ENCODE data around the gene MZT2B.
"Not testable (repeated sequence)": the region's sequence is repeated elsewhere in the genome, so short reads cannot be mapped to it uniquely, and the experiment has no call there.

Gene MZT2B

DNA sequence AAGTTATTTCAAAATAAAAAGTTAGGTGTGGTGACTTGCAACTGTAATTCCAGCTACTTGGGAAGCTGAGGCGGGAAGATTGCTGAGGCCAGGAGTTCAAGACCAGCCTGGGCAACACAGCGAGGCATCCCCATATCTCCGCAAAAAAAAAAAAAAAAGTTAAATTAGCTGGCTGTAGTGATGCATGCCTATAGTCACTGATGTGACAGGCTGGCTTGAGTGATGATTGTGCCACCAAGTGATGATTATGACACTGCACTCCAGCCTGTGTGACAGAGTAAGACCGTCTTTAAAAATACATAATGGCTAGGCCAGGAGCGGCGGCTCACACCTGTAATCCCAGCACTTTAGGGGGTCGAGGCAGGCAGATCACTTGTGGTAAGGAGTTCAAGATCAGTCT is 12.2 kb upstream of the MZT2B start:
- no peak for DNase-seq (ENCODE audit: extremely low read depth in 1 of 2, low read depth in 1 of 2)

DNA sequence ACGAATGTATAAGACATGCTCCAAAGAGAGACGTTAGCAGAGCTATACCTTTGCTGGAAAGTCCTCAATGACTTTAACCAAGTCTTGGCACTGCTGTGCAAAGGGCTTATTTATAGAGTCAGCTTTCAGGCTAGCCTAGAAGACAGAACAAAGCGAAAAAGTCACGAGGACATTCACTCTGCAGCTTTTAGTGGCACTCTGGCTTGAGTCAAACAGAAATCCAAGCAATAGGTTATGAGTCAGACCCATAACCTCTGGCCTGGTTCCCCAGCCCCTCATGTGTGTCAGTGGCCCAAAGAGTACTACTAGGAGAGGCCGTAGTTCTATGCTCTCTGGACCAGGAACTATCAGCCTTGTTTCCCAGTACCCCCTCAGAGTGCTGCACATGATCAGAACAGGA is 7.2 kb upstream of the MZT2B start:
- DNase-seq (ENCODE audit: extremely low read depth in 1 of 2, low read depth in 1 of 2), result not testable (repeated sequence)

DNA sequence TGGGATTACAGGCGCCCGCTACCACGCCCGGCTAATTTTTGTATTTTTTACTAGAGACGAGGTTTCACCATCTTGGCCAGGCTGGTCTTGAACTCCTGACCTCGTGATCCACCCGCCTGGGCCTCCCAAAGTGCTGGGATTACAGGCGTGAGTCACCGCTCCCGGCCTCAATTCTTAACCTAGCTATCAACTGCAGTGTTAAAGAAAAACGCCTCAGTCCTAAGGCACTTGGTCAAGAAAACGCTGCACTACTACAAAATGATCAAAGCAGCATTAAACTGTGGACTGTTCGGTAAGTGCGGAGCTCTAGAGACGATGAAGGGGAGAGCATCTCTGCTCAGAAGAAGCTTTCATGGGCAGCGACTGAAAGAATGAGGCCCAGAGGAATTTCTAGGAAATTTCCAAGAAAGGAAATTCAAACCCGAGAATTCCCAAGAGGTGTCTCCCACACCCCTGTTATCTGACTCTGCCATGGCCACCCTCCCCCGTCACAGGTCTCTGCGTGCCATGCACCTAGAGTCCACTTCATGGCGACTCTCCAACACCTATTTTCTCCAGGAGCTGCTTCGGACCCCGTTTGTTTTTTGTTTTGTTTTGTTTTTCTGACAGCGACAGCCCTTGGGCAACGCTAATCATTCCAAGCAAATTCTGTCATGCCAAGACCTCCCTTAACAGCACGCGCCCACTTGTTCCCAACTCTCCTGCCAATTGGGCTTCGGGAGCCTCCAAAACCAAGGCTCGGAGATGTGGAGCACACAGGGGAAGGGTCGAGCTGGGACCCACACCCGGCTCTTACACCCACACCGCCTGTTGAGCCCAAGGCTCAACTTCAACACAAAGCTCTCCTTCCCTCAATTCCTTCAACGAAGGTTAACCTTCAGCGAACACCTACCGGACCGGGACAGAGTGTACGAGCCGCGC is 1.4 kb upstream of the MZT2B start:
- not testable (repeated sequence) for DNase-seq (ENCODE audit: extremely low read depth in 1 of 2, low read depth in 1 of 2)

DNA sequence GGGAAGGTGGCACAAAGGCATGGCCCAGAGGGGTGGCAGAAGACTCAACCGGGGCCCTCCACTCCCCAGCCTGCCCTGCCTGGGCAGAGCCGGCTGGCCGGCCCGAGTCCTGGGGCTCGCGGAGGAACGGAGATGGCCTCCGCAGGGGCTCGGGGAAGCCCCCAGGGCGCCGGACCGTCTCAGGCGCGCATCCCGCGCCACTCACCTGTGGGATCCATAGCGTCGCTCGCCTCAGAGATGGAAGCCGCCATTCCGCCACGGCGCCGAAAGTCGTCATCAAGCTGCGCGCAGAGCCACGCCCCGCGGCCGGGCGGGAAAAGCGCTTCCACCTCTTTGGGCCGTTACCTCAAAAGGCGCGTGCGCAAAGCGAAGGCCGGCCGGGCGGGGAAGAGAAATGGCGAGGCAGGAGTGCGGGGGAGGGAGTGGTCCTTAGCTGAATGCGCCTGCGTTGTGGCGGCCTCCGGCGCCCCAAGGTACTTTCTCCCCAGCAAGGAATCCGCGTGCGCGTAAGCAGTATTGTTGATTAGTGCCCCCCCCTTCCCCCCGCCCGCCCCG is 660 bp upstream of the MZT2B start, which contains the start of gene SMPD4:
TSS of gene SMPD4 (minus strand) at position 278 of the 555 bp plus-strand sequence. CDS start 5,010 bp downstream, outside the sequence.
- peak; percentile 93 to 96 for DNase-seq (ENCODE audit: extremely low read depth in 1 of 2, low read depth in 1 of 2)

DNA sequence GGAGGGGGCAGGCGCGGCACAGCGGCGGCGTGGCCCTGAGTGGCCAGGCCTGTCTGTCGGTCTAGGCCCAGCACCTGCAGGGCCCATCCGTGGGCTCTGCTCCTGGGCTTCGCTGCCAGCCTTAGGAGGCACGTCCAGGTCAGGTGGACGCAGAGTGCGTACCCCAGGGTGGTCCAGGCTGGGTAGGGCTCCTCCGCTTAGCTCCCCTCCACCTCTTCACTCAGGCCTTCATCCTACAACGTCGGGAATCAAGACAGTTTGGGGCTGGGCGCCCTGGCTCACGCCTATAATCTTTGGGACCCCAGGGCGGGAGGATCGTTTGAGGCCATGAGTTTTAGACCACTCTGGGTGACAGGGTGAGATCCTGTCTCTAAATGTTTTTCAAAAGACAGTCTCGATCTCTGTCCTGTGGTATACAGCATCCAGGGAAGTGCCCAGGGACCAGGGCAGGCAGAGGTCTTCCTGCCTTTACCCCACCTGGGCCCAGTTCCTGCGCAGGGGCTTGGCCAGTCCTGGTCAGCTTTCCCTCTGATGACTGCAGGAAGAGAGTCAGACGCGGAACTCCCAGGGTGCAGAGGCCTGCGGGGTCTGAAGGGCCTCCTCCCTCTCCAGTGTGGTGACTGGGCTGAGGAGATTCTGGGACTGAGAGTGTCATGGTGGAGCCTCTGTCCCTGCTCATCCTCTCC is 907 bp downstream of the MZT2B start:
- not testable (repeated sequence) for DNase-seq (ENCODE audit: extremely low read depth in 1 of 2, low read depth in 1 of 2)

DNA sequence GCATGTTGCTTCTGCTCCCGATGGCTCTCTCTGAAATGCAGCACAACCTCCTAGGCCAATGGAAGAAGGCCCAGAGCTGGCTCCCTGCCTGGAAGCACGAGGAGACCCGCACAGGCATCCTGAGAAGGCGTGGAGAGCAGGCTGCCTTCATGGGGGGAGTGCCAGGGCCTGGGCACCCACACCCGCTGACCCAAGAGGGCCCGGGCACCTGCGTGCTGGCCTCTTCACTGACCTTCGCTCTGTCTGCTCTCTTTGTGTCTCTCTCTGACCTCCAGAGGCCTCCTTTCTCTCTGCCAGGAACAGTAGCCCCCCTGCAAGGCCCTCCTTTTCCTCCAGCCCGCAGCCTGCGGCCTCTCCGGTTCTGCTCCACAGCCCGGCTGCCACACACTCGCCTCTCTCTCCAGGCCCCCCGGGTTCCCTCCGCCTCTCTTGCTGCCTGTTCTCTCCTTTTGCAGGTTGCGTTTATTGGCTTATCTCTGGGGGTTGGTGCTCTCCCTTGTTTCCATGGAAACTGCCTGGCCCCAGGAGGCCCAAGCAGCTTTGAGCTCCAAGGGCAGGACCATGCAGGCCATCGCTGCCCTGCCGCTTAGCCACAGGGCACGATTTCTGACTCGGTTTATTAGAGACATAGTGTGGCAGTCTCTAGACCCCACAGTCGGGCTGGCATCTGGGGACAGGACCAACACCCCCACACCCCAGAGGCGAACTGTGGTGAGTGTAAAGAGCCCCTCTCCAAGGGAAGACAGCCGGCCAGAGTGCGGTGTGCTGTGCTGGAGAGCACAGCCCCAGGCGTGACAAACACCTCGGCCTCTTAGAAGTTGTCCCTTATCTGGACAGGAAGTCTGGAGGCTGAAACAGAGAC is 1.7 kb downstream of the MZT2B start:
- DNase-seq (ENCODE audit: extremely low read depth in 1 of 2, low read depth in 1 of 2), result no peak

DNA sequence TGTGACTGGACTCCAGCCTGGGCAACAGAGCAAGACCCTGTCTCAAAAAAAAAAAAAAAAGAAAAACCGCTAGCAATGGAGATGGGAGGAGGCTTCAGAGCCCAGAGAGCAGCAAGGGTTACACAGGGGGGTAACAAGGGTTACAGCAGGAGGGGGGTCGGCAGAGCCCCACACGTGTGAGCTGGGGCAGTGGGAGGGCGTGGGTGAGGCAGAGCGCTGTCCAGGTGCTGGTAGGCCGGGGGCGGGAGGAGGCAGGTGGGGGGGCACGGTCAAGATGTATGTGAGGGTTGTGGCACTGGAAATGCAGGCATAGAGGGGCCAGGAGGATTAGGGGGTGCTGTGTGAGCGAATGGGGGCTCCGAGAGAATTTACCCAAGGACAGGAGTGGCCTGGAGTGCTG is 3.4 kb downstream of the MZT2B start:
- no peak for DNase-seq (ENCODE audit: extremely low read depth in 1 of 2, low read depth in 1 of 2)

DNA sequence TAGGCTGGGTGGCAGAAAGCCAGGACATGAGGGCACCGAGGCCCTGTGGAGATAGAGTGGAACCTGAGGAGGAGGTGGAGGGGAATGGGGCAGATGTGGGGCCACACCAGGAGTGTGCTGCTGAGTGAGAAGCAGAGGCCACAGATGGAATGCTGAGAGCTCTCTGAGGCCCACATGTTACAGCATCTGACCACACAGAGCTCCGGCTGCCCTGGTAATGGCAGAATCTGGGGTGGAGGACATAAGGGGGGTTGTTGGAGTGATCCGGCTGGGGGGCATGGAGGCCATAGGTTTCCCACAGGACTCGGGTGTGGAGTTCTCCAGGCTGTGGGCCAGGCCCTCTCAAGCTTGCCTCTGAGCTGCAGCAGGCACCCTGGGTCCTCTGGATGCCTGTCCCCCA is 3.8 kb downstream of the MZT2B start:
- no peak for DNase-seq (ENCODE audit: extremely low read depth in 1 of 2, low read depth in 1 of 2)

DNA sequence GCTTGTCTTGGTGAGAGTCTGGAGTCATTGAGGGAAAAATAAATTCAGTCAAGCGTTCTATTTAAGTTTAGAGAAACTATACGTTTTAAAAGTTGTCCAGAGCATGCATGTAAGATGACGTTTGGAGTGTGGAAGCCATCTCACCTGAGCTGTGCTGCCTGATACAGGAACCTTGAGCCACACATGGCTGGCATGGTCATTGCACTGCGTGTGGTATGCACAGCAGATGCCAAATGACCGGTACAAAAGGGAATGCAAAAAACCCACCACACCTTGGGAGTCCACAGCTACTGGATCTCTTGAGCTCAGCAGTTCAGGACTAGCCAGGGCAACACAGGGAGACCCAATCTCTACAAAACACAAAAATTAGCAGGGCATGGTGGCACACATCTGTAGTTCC is 4.3 kb downstream of the MZT2B start:
- DNase-seq (ENCODE audit: extremely low read depth in 1 of 2, low read depth in 1 of 2), result no peak

DNA sequence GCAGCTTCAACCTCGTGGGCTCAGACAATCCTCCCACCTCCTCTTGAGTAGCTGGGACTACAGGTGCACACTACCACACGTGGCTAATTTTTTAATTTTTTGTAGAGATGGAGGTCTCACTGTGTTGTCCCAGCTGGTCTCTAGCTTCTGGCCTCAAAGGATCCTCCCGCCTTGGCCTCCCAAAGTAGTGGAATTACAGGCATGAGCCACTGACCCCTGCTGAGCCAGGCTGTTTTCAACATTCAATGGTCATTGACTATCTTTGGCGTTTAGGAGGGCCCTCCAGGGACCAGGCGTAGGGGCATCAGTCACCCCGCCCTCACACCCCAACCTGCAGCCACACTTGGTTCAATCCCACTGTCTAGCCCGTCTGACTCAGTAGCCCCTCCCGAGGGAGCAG is 5.2 kb downstream of the MZT2B start:
- DNase-seq (ENCODE audit: extremely low read depth in 1 of 2, low read depth in 1 of 2), result no peak

DNA sequence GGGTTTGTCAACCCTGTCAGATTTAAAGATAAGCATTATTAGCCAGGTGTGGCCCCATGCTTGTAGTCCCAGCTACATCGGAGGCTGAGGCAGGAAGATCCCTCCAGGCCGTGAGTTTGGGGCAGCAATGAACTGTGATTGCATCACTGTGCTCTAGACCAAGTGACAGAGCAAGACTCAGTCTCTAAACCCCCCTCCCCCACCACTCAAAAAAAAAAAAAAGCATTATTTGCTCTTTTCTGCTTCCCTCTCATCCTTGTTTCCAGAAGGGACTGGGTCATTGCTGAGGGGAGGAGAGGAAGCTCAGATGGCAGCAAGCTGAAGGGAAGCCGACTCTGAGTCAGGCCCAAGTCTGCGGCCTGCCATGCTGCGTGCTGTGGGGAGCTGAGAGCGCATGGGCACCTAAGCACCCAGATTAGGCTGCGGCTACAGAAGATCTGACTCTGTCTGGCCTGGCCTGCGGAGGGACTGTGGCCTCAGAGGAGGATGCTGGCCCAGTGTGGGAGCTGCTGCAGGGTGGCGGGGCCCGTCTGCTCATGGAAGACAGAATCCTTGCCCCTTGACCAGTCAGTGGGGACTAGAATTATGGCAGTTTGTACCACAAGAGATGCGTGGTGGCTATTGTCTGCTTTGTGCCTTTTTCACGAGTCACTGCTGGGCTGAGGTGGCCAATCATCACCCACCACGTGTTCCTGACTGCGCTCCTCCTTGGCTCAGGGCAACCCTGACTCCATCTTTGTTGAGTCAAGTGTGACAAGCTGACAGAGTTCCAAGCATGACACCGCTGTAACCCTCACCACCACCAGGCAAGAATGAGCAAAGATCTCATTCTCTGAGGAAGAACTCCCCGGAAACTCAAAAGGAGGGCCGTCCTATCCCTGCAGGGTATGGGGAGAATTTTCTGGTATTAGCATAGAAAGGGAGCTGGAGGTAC is 6.1 kb downstream of the MZT2B start:
- not testable (repeated sequence) for DNase-seq (ENCODE audit: extremely low read depth in 1 of 2, low read depth in 1 of 2)

DNA sequence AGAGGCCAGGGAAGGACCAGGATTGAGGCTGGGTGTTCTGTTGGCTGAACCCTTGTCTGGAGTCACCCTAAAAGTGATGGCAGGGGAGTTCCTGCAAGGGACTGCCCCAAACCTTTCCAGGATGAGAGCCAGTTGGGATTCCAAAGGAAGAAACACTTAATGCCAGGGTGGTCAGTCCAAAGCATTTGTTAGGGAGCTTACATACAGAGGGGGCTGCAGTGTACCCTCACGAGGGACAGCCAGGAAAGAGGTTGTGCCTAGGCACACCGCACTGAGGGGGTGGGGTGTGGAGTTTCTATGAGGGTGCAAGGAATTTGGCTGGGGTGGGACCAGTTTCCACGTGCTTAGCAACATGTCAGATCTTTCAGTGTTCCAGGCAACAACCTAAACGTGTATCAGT is 6.9 kb downstream of the MZT2B start:
- DNase-seq (ENCODE audit: extremely low read depth in 1 of 2, low read depth in 1 of 2), result not testable (repeated sequence)

DNA sequence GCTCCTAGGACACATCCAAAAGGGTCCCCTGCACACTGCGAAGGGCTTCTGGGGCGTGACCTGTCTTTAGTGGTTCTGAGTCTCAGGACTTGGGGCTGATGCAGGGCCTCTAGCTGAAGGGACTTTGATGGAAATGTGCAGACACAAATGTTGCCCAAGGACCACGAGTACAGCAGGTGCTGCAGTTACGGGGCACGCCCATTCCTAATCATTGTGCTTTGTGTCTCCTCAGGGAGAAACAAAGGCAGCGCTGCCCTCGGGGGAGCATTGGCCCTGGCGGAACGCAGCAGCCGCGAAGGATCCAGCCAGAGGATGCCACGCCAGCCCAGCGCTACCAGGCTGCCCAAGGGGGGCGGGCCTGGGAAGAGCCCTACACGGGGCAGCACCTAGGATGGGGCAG is 8.2 kb downstream of the MZT2B start:
- no peak for DNase-seq (ENCODE audit: extremely low read depth in 1 of 2, low read depth in 1 of 2)

DNA sequence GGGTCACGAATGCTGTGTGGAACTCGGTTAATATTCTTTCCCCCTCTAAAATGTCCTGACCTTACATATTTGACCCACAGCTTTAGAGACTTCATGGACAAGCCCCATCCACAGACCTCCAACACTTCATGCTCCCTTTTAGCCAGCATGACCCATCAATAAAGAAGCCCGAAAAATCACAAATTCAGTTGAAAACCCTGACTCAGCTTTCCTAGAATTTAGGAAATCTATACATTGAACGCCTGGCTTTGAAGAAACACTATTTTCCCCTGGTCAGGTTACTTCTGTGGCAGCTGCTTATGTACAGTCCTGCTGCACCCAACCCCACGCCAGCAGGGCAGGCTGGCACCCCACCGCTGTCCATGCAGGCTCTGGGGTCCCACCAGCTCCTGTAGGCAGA is 9.3 kb downstream of the MZT2B start:
- DNase-seq (ENCODE audit: extremely low read depth in 1 of 2, low read depth in 1 of 2), result not testable (repeated sequence)

DNA sequence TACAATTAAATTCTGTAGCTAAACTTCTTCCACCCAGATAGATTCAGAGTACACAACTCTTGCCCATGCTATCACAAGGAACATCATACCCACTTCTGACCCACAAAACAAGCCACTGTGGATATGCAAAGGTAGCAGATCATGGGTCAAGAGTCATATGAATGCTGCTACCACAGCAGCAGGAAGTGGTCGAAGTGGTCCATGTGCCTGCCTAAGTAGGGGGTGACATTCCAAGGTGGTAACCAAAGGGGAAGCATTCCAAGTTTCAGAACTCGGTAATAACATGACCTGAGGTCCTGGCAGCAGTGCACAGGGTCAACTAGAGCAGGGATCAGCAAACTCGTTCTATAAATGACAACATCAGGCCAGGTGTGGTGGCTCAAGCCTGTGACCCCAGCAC is 10.4 kb downstream of the MZT2B start:
- not testable (repeated sequence) for DNase-seq (ENCODE audit: extremely low read depth in 1 of 2, low read depth in 1 of 2)

DNA sequence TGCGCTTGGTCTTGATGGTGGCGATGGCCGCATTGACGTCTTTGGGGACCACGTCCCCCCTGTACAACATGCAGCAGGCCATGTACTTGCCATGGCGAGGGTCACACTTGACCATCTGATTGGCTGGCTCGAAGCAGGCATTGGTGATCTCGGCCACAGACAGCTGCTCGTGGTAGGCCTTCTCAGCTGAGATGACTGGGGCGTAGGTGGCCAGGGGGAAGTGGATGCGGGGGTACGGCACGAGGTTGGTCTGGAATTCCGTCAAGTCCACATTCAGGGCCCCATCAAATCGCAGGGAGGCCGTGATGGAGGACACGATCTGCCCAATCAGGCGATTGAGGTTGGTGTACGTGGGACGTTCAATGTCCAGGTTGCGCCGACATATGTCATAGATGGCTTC is 11.8 kb downstream of the MZT2B start:
- not testable (repeated sequence) for DNase-seq (ENCODE audit: extremely low read depth in 1 of 2, low read depth in 1 of 2)

DNA sequence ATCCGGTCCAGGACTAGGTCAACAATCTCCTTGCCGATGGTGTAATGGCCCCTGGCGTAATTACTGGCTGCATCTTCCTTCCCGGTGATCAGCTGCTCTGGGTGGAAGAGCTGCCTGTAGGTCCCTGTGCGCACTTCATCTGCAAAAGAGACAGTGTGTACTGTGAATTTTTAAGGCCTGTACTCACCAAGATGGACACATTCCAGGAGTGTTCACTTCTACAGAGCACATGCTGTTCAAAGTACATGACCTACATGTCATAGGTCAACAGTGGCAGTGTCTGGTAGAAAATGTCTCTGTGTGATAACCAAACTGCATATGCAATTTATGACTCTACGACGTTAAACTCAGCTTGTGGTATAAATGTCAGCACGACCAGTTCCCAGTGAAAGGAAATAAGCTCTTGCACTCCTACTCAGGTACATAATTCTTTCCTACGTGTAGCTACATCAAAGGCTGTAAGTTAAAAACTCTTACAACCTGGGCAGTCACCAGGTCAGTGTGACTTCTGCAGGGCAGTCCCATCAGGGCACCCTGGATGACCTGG is 13.1 kb downstream of the MZT2B start:
- DNase-seq (ENCODE audit: extremely low read depth in 1 of 2, low read depth in 1 of 2), result not testable (repeated sequence)

DNA sequence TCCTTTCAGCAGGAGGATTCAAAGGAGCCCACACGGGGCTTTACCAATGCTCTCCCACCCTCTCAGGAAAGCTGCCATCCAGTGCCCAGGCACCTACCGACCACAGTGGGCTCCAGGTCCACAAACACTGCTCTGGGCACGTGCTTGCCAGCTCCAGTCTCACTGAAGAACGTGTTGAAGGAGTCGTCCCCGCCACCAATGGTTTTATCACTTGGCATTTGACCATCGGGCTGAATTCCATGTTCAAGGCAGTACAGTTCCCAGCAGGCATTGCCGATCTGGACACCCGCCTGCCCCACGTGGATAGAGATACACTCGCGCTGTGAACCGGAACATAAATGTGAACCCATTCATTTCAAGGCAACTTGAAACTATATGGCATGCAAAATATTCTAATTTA is 14.0 kb downstream of the MZT2B start:
- DNase-seq (ENCODE audit: extremely low read depth in 1 of 2, low read depth in 1 of 2), result not testable (repeated sequence)

DNA sequence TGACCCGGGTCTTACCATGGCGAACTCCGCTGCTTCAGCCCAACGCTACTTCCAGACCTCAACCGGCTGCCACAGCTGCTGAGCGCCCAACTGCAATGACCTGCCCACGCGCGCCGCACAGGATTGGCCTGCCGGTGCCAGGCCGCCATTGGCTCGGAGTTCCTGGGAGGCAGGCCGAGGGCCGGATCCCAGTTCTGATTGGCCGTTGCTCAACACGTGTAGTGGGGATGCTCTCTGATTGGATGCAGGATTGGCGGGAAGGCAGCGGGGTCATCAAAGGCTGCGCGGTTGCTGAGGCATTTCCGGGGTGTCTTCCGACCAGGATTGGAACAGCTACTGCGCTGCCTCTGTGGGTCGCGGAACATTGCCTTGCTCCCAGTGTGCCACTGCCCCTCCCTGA is 16.3 kb downstream of the MZT2B start, which contains the start of gene TUBA3E:
TSS of gene TUBA3E (minus strand) at position 97 of the 400 bp plus-strand sequence. CDS start at position 18, 79 bp downstream.
- DNase-seq (ENCODE audit: extremely low read depth in 1 of 2, low read depth in 1 of 2), result no peak

All from stimulated activated CD8-positive, alpha-beta memory T cell treated with anti-CD3 and anti-CD28 coated beads, Interleukin-7, amount 100 ng/mL, for 48 hours (primary cell).